Ascending aorta (tissue), 2 donors: ENCODE data around the gene ZDHHC5. TPM values are rescaled to one million over a fixed set of nuclear protein-coding genes. Genes with fewer than 3 reads are reported as not detected.

Experiments
- DNase-seq, 2 donors: peaks; one replicate each; pipeline ENCODE4 v3.0.0-alpha.2; 2019; ENCODE audit warnings: low spot score in 2 of 2
- H3K27ac ChIP-seq, 2 donors: fragments of 200-600 bp; sonication (generic); one replicate each; pipeline ENCODE4 v1.5.1; 2016 to 2017; ENCODE audit warnings: mild to moderate bottlenecking in 1 of 2
- H3K27me3 ChIP-seq: fragments of 200-600 bp; sonication (generic); one replicate; pipeline ENCODE4 v1.5.1; 2017
- H3K36me3 ChIP-seq, 2 donors: fragments of 200-600 bp; sonication (generic); one replicate each; pipeline ENCODE4 v1.5.1; 2016
- H3K4me1 ChIP-seq, 2 donors: fragments of 200-600 bp; sonication (generic); one replicate each; pipeline ENCODE4 v1.5.1; 2016 to 2017; ENCODE audit warnings: mild to moderate bottlenecking in 1 of 2
- H3K4me3 ChIP-seq, 2 donors: fragments of 200-600 bp; sonication (generic); one replicate each; pipeline ENCODE4 v1.5.1; 2016 to 2017; ENCODE audit warnings: mild to moderate bottlenecking in 1 of 2
- H3K9me3 ChIP-seq, 2 donors: fragments of 200-600 bp; sonication (generic); one replicate each; pipeline ENCODE4 v1.5.1; 2016
- CTCF ChIP-seq, 3 experiments: fragments of 200-600 bp in 2 of 3; fragments of 450-650 bp in 1 of 3; sonication (generic) in 2 of 3; IDR thresholded peaks; one replicate each; pipeline ENCODE4 v1.5.1; 2016 to 2019; ENCODE audit warnings: antibody characterized with exemption in 3 of 3, mild to moderate bottlenecking in 1 of 3, moderate library complexity in 1 of 3
- intact Hi-C: fragments of 100-400 bp; cut with DNase I; formaldehyde crosslinking; loops from one replicate; pipeline ENCODE4 v1.15.1; 2023
- total RNA-seq: library from RNA; depleted of rRNA; stranded (reverse); fragments of >200 nt; gene quantifications from one replicate; pipeline ENCODE4 v1.1.0, GENCODE V29; 2016

Gene ZDHHC5
- total RNA-seq, 1 donor from 2014 or later, result 26.2 TPM

GRCh38 chr11:57663975-57664374 lies 3.9 kb upstream of the ZDHHC5 start:
- DNase-seq, result no peak
- H3K4me1 ChIP-seq, result peaks cover 0 to 10% of the 10 kb centered on the region in 2 donors
- no peaks in the 10 kb centered on the region for H3K27me3 ChIP-seq
- H3K27ac ChIP-seq, result no peak overlapping the region
- H3K4me3 ChIP-seq, result no peak overlapping the region
- peaks cover 28 to 33% of the 10 kb centered on the region in 2 donors for H3K36me3 ChIP-seq
- intact Hi-C loops, result no loop called here
- no peaks in the 10 kb centered on the region for H3K9me3 ChIP-seq
- TF ChIP-seq CTCF (IDR thresholded peaks at IDR 0.05), result no peak

GRCh38 chr11:57667117-57667735 lies 688 bp upstream of the ZDHHC5 start:
- intact Hi-C loops, result loop anchor here (1.0 to 5.0 kb wide), 7 partner anchors 10 to 911 kb away; partner anchors contain the start of genes CLP1, CTNND1, MED19 and SELENOH

DNA sequence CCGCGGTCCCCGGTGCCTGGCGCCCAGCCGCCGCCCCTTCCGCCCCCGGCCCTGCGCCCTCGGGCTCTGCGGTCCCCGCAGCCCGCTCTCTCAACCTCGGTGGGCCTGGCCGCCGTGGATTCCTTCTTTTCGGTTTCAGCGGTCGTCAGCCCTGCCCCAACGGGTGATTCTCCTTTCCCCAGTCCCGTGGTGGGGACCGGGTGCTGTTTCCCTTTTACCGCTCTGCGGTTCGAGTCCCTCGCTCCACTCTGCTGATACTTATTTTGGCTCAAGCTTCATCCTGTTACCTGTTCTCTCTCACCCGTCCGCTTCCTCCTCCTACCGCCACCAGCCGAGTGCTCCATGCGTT lies 494 bp downstream of the ZDHHC5 start:
- peak overlapping the region; percentile 98 for H3K27ac ChIP-seq
- H3K9me3 ChIP-seq, result no peaks in the 10 kb centered on the region
- H3K36me3 ChIP-seq, result peaks cover 11 to 18% of the 10 kb centered on the region in 2 donors
- TF ChIP-seq CTCF (IDR thresholded peaks at IDR 0.05), result no peak
- intact Hi-C loops, result loop anchor here (5.0 kb wide), 2 partner anchors 94 to 241 kb away; partner anchors contain the start of genes CTNND1 and SLC43A3
- no peak for DNase-seq
- H3K4me1 ChIP-seq, result peaks cover 6 to 16% of the 10 kb centered on the region in 2 donors
- no peaks in the 10 kb centered on the region for H3K27me3 ChIP-seq
- H3K4me3 ChIP-seq, result peak overlapping the region; percentile 90 to 96

More at GRCh38 chr11:57667117-57667735, 688 bp upstream of the ZDHHC5 start:
- H3K27ac ChIP-seq, result peak overlapping the region; percentile 98
- peaks cover 6 to 10% of the 10 kb centered on the region in 2 donors for H3K36me3 ChIP-seq
- H3K4me1 ChIP-seq, result peaks cover 6 to 16% of the 10 kb centered on the region in 2 donors
- H3K4me3 ChIP-seq, result peak overlapping the region; percentile 90 to 96
- H3K9me3 ChIP-seq, result no peaks in the 10 kb centered on the region
- TF ChIP-seq CTCF (IDR thresholded peaks at IDR 0.05), result no peak
- DNase-seq, result peak; percentile 93 to 99
- H3K27me3 ChIP-seq, result no peaks in the 10 kb centered on the region

DNA sequence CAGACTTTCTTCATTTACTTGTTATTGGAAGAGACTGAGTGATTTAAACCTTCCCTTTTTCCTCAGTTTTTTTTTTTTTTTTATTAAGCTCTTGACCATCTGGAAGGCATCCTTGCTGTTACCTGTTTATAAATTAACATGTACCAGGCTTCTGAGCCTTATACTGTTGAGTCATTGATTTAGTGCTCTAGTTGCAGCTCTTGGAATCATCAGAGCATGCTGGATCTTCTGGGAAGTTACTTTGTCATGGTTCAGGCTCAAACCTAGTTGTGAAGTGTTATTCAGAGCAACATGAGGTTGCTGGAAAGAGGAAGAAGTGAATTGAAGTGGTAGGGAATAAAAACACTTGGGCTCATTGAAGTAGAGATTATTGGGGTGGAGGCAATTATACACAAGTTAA lies 6.3 kb downstream of the ZDHHC5 start:
- Histone ChIP-seq H3K9me3 (no peaks in the 10 kb centered on the region), H3K36me3 (peaks cover 27 to 45% of the 10 kb centered on the region in 2 donors), H3K4me3 (no peak overlapping the region), H3K27ac (no peak overlapping the region), H3K4me1 (peaks cover 4 to 6% of the 10 kb centered on the region in 2 donors), H3K27me3 (no peaks in the 10 kb centered on the region)
- intact Hi-C loops, result no loop called here
- DNase-seq, result no peak
- no peak for TF ChIP-seq CTCF (IDR thresholded peaks at IDR 0.05)

- no peak for TF ChIP-seq CTCF (IDR thresholded peaks at IDR 0.05)
- no peaks in the 10 kb centered on the region for H3K9me3 ChIP-seq
- H3K4me1 ChIP-seq, result peaks cover 0 to 9% of the 10 kb centered on the region in 2 donors
- intact Hi-C loops, result no loop called here
- no peak overlapping the region for H3K27ac ChIP-seq
- peaks cover 27 to 45% of the 10 kb centered on the region in 2 donors for H3K36me3 ChIP-seq
- DNase-seq, result no peak
- H3K4me3 ChIP-seq, result no peak overlapping the region
- no peaks in the 10 kb centered on the region for H3K27me3 ChIP-seq
These were observed 7.4 kb downstream of the ZDHHC5 start for GRCh38 chr11:57675176-57675941.
